Left renal pelvis (tissue), 4 donors: ENCODE measurements around the gene SARS1. TPM values are rescaled to one million over a fixed set of nuclear protein-coding genes. Genes with fewer than 3 reads are reported as not detected.

ENCODE experiments used
- DNase-seq, 4 donors: peaks; one replicate each; pipeline ENCODE4 v3.0.0-alpha.2; 2013; ENCODE audit warnings: low read depth in 4 of 4, low spot score in 3 of 4
- polyA plus RNA-seq, 4 donors: library from polyadenylated mRNA; unstranded; fragments of 120-200 nt; gene quantifications; one replicate each; pipeline ENCODE4 v1.2.1, GENCODE V29; 2013; ENCODE audit not compliant: insufficient read length in 4 of 4

The SARS1 gene
- polyA plus RNA-seq, 4 donors, result 107 to 149 (median 132) TPM

DNA sequence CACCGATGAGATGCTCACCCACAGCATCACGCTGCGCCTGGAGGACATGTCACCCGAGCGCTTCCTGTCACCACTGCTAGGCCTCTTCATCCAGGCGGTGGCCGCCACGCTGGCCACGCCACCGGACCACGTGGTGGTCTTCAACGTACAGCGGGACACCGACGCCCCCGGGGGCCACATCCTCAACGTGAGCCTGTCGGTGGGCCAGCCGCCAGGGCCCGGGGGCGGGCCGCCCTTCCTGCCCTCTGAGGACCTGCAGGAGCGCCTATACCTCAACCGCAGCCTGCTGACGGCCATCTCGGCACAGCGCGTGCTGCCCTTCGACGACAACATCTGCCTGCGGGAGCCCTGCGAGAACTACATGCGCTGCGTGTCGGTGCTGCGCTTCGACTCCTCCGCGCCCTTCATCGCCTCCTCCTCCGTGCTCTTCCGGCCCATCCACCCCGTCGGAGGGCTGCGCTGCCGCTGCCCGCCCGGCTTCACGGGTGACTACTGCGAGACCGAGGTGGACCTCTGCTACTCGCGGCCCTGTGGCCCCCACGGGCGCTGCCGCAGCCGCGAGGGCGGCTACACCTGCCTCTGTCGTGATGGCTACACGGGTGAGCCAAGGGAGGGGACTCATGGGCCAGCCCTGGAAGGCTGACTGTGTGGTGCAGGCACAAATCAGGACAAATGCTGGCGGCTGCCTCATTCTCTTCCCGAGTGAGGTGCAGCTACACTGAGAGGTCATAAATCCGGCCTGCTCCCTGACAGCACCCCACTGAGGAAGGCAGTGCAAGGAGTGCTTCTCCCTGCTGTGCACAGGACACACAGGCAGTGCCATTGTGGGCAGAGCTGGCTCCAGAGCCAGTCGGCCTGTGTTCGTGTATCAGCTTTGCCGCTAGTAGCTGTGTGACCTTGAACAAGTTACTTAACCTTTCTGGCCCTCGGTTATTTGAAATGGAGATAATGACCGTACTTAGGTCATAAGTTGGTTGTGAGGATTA is 45.1 kb downstream of the SARS1 start:
- no peak for DNase-seq

DNA sequence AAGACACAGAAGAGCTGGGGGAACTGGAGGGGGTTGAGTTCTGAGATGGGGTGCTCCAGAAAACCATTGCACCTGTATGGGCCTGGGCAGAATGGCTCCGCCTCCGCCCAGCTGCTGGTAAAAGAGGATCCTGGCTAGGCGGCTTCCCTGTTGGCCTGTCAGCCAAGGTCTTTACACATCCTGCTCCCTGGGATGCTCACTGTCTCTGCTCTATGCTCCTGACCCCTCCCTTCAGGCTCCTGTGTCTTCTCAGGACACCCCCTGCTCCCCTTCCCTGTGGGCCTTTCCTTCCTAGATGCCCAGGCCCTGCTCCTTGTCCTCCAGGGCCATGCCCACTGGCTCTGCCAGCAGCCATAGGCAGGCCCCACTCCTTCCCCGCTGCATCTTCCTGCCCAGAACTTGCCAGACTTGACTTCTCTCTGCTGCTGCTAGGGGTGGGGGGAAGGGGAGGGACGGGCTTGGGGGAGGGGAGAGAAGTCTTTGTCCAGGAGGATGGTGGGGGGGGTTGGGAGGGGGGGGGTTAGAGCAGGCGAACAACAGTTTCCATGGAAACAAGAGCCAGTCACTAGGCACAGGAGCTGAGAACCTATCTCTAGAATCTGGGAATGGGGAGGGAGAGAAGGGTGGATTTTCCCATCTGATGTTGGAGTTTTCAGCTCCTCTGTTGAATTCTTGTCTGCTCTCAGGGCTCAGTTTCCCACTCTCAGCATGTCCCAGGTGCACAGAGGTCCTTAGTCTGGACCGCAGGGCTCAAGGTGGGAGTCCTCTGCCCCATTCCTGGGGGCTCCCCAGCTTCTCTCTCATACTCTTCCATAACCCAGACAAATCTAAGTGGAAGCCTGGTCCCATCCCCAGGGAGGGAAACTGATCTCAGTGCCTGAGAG is 46.2 kb downstream of the SARS1 start:
- DNase-seq, result no peak

DNA sequence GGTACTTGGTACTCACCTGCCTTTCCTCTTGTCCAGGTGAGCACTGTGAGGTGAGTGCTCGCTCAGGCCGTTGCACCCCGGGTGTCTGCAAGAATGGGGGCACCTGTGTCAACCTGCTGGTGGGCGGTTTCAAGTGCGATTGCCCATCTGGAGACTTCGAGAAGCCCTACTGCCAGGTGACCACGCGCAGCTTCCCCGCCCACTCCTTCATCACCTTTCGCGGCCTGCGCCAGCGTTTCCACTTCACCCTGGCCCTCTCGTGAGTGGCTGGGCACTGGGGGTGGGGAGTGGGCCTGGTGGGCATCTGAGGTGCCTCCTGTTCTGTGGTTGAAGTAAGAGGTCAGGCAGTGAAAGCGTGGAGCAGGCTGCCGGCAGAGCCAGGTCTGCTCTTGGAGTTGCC is 47.3 kb downstream of the SARS1 start:
- DNase-seq, result no peak

DNA sequence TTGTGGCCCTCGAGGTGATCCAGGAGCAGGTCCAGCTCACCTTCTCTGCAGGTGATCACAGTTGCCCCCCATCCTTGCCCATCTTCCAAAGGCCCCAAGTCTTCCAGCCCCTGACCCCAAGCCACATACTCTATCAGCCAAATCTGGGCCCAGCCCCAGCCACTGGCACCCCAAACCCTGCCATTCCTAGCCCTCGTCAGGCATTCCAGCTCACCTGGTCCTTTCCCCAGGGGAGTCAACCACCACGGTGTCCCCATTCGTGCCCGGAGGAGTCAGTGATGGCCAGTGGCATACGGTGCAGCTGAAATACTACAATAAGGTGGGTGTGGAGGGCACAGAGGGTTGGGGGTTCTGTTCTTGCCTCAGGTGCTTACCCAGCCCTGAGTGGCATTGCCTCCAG is 47.9 kb downstream of the SARS1 start:
- DNase-seq, result no peak

DNA sequence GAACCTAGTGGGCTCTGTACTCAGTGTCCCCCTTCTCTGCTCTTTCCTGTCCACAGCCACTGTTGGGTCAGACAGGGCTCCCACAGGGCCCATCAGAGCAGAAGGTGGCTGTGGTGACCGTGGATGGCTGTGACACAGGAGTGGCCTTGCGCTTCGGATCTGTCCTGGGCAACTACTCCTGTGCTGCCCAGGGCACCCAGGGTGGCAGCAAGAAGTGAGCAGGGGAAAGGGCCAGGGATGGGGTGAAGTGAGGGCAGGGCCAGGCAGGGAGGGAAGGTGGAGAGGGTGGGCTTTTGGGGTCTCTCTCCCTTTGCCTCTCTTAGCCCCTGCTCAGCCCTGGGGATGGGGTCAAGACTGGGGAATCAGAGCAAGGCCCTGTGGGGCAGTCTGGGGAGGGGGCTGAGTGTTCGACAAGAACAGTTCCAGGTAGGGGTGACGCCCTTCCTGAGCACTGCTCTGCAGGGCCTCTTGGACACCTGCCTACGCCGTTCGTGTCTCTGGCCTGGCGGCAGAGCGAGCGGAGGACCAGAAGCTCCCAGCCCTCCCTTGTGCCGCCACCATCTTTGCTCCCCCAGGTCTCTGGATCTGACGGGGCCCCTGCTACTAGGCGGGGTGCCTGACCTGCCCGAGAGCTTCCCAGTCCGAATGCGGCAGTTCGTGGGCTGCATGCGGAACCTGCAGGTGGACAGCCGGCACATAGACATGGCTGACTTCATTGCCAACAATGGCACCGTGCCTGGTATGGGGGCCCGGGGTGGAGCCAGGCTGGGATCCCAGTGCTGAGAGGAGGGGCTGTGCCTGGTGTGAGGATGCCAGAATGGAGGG is 48.7 kb downstream of the SARS1 start:
- no peak for DNase-seq

DNA sequence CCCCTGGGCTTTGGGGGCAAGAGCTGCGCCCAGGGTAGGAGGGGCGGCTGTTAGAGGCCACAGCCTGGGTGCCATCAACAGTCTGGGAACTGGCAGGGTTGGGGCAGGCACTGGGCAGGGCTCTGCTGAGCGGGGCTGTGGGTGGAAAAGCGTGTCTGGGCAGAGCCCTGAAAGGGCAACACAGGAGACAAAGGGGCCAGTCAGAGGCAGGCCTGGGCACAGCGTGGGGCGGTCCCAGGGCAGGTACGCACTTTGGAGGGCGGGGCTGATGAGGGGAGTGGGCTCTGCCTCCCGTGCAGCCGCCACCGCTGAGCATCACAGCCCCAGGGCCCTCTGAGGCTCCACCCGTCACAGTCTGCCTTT is 49.5 kb downstream of the SARS1 start:
- no peak for DNase-seq

DNA sequence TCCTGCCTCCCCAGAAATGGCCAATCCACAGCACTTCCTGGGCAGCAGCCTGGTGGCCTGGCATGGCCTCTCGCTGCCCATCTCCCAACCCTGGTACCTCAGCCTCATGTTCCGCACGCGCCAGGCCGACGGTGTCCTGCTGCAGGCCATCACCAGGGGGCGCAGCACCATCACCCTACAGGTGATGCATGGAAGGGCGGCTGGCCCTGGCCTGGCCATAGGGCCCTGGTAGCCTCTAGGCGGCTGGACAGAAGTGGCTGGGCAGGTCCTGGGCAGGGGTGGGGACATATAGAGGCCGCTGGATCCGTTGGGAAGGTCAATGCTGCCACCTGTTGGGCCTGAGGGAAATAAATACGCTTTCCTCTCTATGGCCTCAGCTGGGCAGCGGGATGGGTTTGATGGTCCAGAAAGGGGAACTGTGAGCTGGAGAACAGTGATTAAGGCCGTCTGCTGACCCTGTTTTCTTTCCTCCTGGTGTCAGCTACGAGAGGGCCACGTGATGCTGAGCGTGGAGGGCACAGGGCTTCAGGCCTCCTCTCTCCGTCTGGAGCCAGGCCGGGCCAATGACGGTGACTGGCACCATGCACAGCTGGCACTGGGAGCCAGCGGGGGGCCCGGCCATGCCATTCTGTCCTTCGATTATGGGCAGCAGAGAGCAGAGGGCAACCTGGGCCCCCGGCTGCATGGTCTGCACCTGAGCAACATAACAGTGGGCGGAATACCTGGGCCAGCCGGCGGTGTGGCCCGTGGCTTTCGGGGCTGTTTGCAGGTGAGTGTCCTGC is 50.1 kb downstream of the SARS1 start:
- no peak for DNase-seq

DNA sequence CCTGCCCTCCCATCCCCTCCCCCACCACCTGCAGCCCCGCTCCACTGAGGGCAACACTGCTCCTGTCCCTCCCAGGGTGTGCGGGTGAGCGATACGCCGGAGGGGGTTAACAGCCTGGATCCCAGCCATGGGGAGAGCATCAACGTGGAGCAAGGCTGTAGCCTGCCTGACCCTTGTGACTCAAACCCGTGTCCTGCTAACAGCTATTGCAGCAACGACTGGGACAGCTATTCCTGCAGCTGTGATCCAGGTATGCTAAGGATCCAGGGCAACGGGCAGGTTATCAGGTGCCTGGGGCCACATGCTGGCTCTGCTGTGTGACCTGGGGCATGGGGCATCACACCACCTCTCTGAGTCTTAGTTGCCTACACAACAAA is 50.6 kb downstream of the SARS1 start:
- DNase-seq, result no peak

DNA sequence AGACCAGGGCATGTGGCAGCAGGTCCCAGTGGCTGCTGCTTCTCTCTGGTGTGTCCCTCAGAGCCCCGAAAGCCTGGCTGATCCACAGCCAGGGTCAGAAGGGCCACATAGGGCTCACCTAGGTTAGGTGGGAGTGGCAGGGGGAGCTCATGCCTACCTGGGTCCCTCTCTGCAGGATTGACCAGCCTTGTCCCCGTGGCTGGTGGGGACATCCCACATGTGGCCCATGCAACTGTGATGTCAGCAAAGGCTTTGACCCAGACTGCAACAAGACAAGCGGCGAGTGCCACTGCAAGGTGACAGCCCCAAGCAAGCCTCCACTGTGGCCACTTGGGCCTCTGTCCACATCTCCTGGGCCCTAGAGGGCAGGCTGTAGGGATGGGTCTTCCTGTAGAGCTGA is 51.3 kb downstream of the SARS1 start:
- DNase-seq, result no peak

DNA sequence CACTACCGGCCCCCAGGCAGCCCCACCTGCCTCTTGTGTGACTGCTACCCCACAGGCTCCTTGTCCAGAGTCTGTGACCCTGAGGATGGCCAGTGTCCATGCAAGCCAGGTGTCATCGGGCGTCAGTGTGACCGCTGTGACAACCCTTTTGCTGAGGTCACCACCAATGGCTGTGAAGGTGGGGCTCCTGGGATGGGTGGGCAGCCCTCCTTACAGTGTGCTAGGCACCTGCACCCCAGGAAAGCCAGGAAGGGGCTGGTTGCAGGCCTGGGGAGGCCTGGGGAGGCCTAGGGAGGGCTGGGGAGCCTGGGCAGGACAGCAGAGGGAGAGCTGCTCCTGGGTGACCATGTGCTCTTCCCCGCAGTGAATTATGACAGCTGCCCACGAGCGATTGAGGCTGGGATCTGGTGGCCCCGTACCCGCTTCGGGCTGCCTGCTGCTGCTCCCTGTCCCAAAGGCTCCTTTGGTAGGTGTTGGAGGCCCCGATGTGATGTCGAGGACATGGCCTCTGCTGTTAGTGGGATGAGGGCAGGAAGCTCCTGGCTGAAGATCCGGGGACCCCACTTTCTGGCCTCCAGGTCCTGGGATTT is 52.1 kb downstream of the SARS1 start:
- DNase-seq, result no peak

DNA sequence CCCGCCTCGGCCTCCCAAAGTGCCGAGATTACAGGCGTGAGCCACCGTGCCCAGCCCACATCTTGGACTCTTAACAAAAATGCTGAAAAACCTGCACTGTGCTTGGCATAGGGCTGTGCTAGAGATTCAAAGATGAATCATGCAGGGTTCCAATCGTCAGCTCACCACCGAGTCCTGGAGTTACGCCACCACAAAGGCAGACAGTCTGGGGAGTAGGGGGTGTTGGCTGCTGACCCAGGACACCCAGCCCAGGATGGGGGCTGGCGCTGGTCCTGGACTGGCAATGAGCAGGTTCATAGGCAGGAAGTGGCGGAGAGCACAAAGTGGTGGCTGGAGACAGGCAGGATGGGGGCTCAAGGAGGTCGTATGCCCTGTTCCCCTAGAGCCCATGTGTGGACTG is 53.2 kb downstream of the SARS1 start:
- no peak for DNase-seq

DNA sequence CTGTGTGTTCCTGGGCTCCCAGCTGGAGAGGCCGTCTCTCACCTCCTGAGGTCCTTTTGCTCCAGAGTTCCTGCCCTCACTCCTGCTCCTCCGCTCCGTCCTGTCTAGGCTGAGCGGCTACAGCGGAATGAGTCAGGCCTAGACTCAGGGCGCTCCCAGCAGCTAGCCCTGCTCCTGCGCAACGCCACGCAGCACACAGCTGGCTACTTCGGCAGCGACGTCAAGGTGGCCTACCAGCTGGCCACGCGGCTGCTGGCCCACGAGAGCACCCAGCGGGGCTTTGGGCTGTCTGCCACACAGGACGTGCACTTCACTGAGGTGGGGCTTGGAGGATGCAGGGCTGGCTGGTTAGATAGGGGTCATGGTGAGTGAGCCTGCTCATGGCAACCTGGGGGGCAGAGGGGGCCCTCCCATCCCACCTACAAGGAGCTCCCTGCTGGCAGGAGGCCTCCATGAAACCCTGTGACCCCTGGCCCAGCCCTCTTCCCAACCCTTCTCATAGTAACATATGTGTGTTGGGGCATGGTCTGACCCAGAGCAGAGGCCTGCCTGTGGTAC is 54.1 kb downstream of the SARS1 start:
- DNase-seq, result no peak

DNA sequence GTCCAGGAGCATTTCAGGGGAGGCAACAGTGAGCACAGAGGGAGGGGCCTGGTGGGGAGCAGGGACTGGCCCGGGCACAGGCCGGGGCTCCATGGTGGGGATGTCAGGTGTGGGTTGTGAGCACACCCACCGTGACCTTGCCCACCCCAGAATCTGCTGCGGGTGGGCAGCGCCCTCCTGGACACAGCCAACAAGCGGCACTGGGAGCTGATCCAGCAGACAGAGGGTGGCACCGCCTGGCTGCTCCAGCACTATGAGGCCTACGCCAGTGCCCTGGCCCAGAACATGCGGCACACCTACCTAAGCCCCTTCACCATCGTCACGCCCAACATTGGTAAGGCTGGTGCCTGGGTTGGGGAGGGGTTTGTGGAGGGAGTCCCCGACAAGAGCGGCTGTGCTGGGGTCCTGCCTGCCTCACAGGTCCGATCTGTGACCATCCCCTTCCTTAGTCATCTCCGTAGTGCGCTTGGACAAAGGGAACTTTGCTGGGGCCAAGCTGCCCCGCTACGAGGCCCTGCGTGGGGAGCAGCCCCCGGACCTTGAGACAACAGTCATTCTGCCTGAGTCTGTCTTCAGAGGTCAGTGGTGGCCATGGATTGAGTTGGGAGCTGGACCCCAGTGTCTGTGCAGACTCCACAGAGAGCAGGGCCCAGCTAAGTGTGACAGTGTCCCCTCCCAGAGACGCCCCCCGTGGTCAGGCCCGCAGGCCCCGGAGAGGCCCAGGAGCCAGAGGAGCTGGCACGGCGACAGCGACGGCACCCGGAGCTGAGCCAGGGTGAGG is 54.9 kb downstream of the SARS1 start:
- no peak for DNase-seq

DNA sequence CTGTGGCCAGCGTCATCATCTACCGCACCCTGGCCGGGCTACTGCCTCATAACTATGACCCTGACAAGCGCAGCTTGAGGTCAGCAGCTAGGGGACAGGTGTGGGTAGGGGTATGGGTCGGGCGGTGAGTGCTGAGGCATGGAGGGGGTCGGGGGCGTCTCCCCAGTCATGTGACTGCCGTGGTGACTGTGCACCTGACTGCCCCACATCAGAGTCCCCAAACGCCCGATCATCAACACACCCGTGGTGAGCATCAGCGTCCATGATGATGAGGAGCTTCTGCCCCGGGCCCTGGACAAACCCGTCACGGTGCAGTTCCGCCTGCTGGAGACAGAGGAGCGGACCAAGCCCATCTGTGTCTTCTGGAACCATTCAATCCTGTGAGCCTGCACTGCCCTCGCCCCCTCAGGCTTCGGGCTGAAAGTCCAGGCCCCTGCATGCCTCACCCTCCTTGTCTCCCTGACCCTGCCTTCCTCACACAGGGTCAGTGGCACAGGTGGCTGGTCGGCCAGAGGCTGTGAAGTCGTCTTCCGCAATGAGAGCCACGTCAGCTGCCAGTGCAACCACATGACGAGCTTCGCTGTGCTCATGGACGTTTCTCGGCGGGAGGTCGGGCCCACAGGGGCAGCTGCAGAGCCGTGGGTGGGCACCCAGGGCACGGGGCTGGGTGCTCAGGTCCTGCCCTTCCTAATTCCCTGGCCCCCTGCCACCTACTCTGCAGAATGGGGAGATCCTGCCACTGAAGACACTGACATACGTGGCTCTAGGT is 55.7 kb downstream of the SARS1 start:
- no peak for DNase-seq

DNA sequence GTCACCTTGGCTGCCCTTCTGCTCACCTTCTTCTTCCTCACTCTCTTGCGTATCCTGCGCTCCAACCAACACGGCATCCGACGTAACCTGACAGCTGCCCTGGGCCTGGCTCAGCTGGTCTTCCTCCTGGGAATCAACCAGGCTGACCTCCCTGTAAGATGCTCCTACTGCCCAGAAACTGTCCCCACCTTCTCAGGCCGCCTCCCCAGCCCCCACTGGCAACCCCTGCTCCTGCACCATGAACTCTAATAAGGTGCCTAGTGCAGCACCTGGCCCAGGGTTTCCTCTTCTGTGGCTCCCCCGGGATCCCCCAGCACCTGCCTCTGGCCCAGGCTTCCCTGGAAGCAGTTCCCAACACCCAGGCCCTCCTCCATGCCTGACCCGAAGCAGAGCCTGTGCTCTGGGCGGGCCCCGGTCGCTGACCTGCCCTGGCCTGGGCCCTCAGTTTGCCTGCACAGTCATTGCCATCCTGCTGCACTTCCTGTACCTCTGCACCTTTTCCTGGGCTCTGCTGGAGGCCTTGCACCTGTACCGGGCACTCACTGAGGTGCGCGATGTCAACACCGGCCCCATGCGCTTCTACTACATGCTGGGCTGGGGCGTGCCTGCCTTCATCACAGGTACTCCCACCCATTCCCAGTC is 56.4 kb downstream of the SARS1 start:
- no peak for DNase-seq

DNA sequence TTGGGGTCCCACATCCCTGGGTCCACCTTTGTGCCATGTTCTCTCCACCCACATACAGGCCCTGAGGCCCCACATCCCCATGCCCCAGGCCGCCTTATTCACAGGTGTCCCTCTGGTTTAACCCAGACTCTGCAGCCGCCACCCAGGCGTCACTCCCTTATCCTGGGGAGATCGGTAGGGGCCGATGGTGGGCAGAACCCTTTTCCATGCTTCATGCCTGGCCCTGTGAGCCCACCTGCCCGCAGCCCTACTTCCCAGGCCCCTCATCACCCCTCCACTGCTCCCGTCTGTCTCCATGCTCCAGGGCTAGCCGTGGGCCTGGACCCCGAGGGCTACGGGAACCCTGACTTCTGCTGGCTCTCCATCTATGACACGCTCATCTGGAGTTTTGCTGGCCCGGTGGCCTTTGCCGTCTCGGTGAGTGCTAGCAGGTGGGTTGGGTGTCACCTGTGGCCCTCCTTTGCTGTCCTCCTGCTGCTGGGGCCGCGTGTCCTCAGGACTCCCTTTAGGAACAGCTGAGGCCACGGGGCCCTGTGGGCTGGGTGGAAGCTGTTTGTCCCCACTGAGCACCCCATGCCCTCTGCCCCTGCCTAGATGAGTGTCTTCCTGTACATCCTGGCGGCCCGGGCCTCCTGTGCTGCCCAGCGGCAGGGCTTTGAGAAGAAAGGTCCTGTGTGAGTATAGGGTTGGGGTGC is 57.1 kb downstream of the SARS1 start:
- DNase-seq, result no peak

DNA sequence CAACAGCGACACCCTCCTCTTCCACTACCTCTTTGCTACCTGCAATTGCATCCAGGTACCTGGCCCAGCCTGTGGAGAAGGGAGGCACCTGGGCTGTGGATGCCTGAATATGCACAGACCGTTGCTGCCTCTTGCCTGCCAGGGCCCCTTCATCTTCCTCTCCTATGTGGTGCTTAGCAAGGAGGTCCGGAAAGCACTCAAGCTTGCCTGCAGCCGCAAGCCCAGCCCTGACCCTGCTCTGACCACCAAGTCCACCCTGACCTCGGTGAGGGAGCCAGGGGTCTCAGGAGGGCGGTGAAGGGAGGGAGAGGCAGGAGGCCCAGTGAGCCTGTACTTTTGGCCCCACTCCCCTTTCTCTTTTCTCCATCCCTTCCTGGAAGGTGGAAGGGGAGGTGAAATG is 57.7 kb downstream of the SARS1 start:
- no peak for DNase-seq
